IMR-90 (cell line): ENCODE data around the gene CYP39A1. TPM values are rescaled to one million over a fixed set of nuclear protein-coding genes. Genes with fewer than 3 reads are reported as not detected.
A peak's percentile ranks its signal among the peaks of the same experiment; 100 is the strongest.

Experiments
- ATAC-seq: fragments of 200-7000 bp; cut with Tn5 transposase; 2 replicates; pipeline ENCODE4 v1.9.1; 2020; ENCODE audit warnings: low read depth, mild to moderate bottlenecking, moderate library complexity
- BruUV-seq: library from RNA; stranded (reverse); fragments of 400-500 nt; replicated peaks from 2 replicates; lab custom pipeline; 2021; lab: Mats Ljungman, UMichigan
- CTCF ChIA-PET: fragments of 300-600 bp; formaldehyde crosslinking; extraction: SDS; loops from one replicate; lab custom pipeline; 2021; ENCODE audit warnings: antibody characterized with exemption; lab: Yijun Ruan, JAX
- POLR2A ChIA-PET: fragments of 300-600 bp; sonication (Branson Sonifier 250); formaldehyde crosslinking; loops from one replicate; lab custom pipeline; 2022; ENCODE audit warnings: antibody characterized with exemption; ENCODE audit not compliant: unreplicated experiment; lab: Charles Lee
- DNase-seq: peaks from one replicate; pipeline ENCODE4 v3.0.0; 2013
- H2AFZ ChIP-seq: replicated peaks from 2 replicates; pipeline ENCODE3; 2013; ENCODE audit warnings: low read length, mild to moderate bottlenecking; ENCODE audit not compliant: poor library complexity
- H2AK5ac ChIP-seq: 2 replicates; pipeline ENCODE4 v1.6.1; 2013; ENCODE audit warnings: low read depth, low read length, inconsistent platforms
- H2AK9ac ChIP-seq: replicated peaks from 2 replicates; pipeline ENCODE3; 2013; ENCODE audit warnings: mild to moderate bottlenecking, low read depth, low read length, moderate library complexity; ENCODE audit not compliant: poor library complexity
- H2BK120ac ChIP-seq: 2 replicates; pipeline ENCODE4 v1.6.1; 2013; ENCODE audit warnings: low read depth, low read length, inconsistent platforms
- H2BK15ac ChIP-seq: 3 replicates; pipeline ENCODE4 v1.6.1; 2013; ENCODE audit warnings: low read depth, low read length, inconsistent platforms
- H2BK20ac ChIP-seq: 2 replicates; pipeline ENCODE4 v1.6.1; 2013; ENCODE audit warnings: low read depth, mild to moderate bottlenecking, inconsistent platforms, low read length, moderate library complexity
- H2BK5ac ChIP-seq: 2 replicates; pipeline ENCODE4 v1.6.1; 2013; ENCODE audit warnings: mild to moderate bottlenecking, low read depth, low read length, inconsistent platforms; ENCODE audit not compliant: poor library complexity, severe bottlenecking
- H3K14ac ChIP-seq: replicated peaks from 2 replicates; pipeline ENCODE4 v1.6.1; 2013; ENCODE audit warnings: low read depth, low read length, inconsistent platforms
- H3K18ac ChIP-seq: 2 replicates; pipeline ENCODE4 v1.6.1; 2013; ENCODE audit warnings: low read depth, low read length, control low read depth
- H3K23ac ChIP-seq: 2 replicates; pipeline ENCODE4 v1.6.1; 2013; ENCODE audit warnings: low read depth, low read length, inconsistent platforms
- H3K27ac ChIP-seq: 2 replicates; pipeline ENCODE4 v1.5.1; 2013; ENCODE audit warnings: mild to moderate bottlenecking, control low read depth, low read length; ENCODE audit not compliant: insufficient read depth
- H3K27me3 ChIP-seq: 2 replicates; pipeline ENCODE4 v1.6.1; 2013; ENCODE audit warnings: low read length; ENCODE audit not compliant: control insufficient read depth, insufficient read depth
- H3K36me3 ChIP-seq: 2 replicates; pipeline ENCODE4 v1.6.1; 2013; ENCODE audit warnings: low read length, mixed read lengths; ENCODE audit not compliant: control insufficient read depth, insufficient read depth
- H3K4ac ChIP-seq: 2 replicates; pipeline ENCODE4 v1.6.1; 2013; ENCODE audit warnings: low read depth, low read length, inconsistent platforms
- H3K4me1 ChIP-seq: 2 replicates; pipeline ENCODE4 v1.6.1; 2013; ENCODE audit warnings: low read length, mixed read lengths; ENCODE audit not compliant: control insufficient read depth, insufficient read depth
- H3K4me2 ChIP-seq: 2 replicates; pipeline ENCODE4 v1.6.1; 2013; ENCODE audit warnings: low read depth, mild to moderate bottlenecking, control low read depth, low read length, moderate library complexity
- H3K4me3 ChIP-seq: 2 replicates; pipeline ENCODE4 v1.5.1; 2013; ENCODE audit warnings: low read depth, mild to moderate bottlenecking, control low read depth, low read length, moderate library complexity; ENCODE audit not compliant: insufficient read depth
- H3K56ac ChIP-seq: 2 replicates; pipeline ENCODE4 v1.6.1; 2013; ENCODE audit warnings: low read length, inconsistent platforms; ENCODE audit not compliant: insufficient read depth; ENCODE audit errors: extremely low read depth
- H3K79me1 ChIP-seq, 2 experiments: 2 replicates each; pipeline ENCODE4 v1.6.1; 2013; ENCODE audit warnings: low read length in 2 of 2, inconsistent platforms in 1 of 2, low read depth in 1 of 2
- H3K9ac ChIP-seq: 2 replicates; pipeline ENCODE4 v1.6.1; 2013; ENCODE audit warnings: low read depth, low read length, control low read depth
- H3K9me1 ChIP-seq: 2 replicates; pipeline ENCODE4 v1.6.1; 2013; ENCODE audit warnings: low read length, inconsistent platforms; ENCODE audit not compliant: insufficient read depth
- H3K9me3 ChIP-seq: 2 replicates; pipeline ENCODE4 v1.6.1; 2013; ENCODE audit warnings: low read length; ENCODE audit not compliant: control insufficient read depth, insufficient read depth
- H4K20me1 ChIP-seq: 2 replicates; pipeline ENCODE4 v1.6.1; 2013; ENCODE audit warnings: low read length, inconsistent platforms; ENCODE audit not compliant: insufficient read depth
- H4K5ac ChIP-seq: 2 replicates; pipeline ENCODE4 v1.6.1; 2013; ENCODE audit warnings: mild to moderate bottlenecking, low read depth, low read length, control low read depth
- H4K8ac ChIP-seq, 2 experiments: 2 replicates each; pipeline ENCODE4 v1.6.1; 2013; ENCODE audit warnings: low read depth in 2 of 2, low read length in 2 of 2, control low read depth in 1 of 2, inconsistent platforms in 1 of 2
- H4K91ac ChIP-seq: 2 replicates; pipeline ENCODE4 v1.6.1; 2013; ENCODE audit warnings: low read depth, low read length, inconsistent platforms; ENCODE audit not compliant: insufficient read depth
- BHLHE40 ChIP-seq: fragments of 150-350 bp; IDR thresholded peaks from 2 replicates; pipeline ENCODE4 v1.6.1; 2016; ENCODE audit warnings: mild to moderate bottlenecking, low read depth, low read length
- CEBPB ChIP-seq: IDR thresholded peaks from 2 replicates; pipeline ENCODE4 v1.6.1; 2012; ENCODE audit warnings: low read depth, low read length, improper control_type of control experiment
- CHD1 ChIP-seq: IDR thresholded peaks from 2 replicates; pipeline ENCODE4 v1.6.1; 2012; ENCODE audit warnings: low read depth, low read length, improper control_type of control experiment
- FOS ChIP-seq: fragments of 150-350 bp; IDR thresholded peaks from 2 replicates; pipeline ENCODE4 v1.6.1; 2016; ENCODE audit warnings: low read depth, low read length
- MAFK ChIP-seq: IDR thresholded peaks from 2 replicates; pipeline ENCODE4 v1.6.1; 2012; ENCODE audit warnings: low read depth, low read length, improper control_type of control experiment
- MAZ ChIP-seq: IDR thresholded peaks from 2 replicates; pipeline ENCODE4 v1.6.1; 2012; ENCODE audit warnings: low read depth, mild to moderate bottlenecking, low read length, improper control_type of control experiment, moderate library complexity, borderline replicate concordance
- MXI1 ChIP-seq: IDR thresholded peaks from 2 replicates; pipeline ENCODE4 v1.6.1; 2012; ENCODE audit warnings: low read depth, mild to moderate bottlenecking, low read length, moderate library complexity, borderline replicate concordance
- NFE2L2 ChIP-seq: fragments of 150-350 bp; IDR thresholded peaks from 2 replicates; pipeline ENCODE4 v1.6.1; 2016; ENCODE audit warnings: low read depth, mild to moderate bottlenecking, low read length
- POLR2A ChIP-seq: IDR thresholded peaks from 2 replicates; pipeline ENCODE4 v1.6.1; 2012; ENCODE audit warnings: mild to moderate bottlenecking, low read depth, low read length
- RAD21 ChIP-seq: IDR thresholded peaks from 2 replicates; pipeline ENCODE4 v1.6.1; 2012; ENCODE audit warnings: low read length, improper control_type of control experiment
- RCOR1 ChIP-seq: IDR thresholded peaks from 2 replicates; pipeline ENCODE4 v1.6.1; 2012; ENCODE audit warnings: mild to moderate bottlenecking, low read length, improper control_type of control experiment; ENCODE audit not compliant: insufficient replicate concordance
- RFX5 ChIP-seq: IDR thresholded peaks from 2 replicates; pipeline ENCODE4 v1.8.0; 2012; ENCODE audit warnings: low read depth, mild to moderate bottlenecking, low read length, moderate library complexity
- SMC3 ChIP-seq: fragments of 150-350 bp; IDR thresholded peaks from 2 replicates; pipeline ENCODE4 v1.6.1; 2016; ENCODE audit warnings: low read depth, mild to moderate bottlenecking, antibody characterized with exemption, low read length, moderate library complexity
- WGBS, 2 experiments: methylation state at CpG; one replicate each; pipeline versions ENCODE4 v1.1.5 to v1.1.7; 2013; ENCODE audit warnings: missing lambda C conversion rate in 2 of 2; ENCODE audit not compliant: insufficient read length in 1 of 2; ENCODE audit errors: extremely low coverage in 2 of 2; 5-methylcytosine and 5-hydroxymethylcytosine counted together
- dilution Hi-C: fragments of 300-500 bp; cut with HindIII; formaldehyde crosslinking; loops from one replicate; pipeline ENCODE4 v1.14.3; 2018; ENCODE audit warnings: low sequenced_read_pairs; ENCODE audit not compliant: unreplicated experiment
- in situ Hi-C: fragments of 300-500 bp; cut with MboI; formaldehyde crosslinking; loops from 3 replicates; pipeline ENCODE4 v1.14.3; 2019; ENCODE audit warnings: low sequenced_read_pairs, inconsistent platforms, mixed read lengths
- intact Hi-C: fragments of 100-400 bp; cut with micrococcal nuclease; formaldehyde crosslinking; loops from 2 replicates; pipeline ENCODE4 v1.10.0; 2022
- polyA plus RNA-seq, 3 experiments: library from polyadenylated mRNA; depleted of rRNA; stranded (reverse); fragments of >200 nt; gene quantifications; 2 replicates each; pipeline ENCODE4 v1.2.3, GENCODE V29; 2012; ENCODE audit warnings: low replicate concordance in 1 of 3
- total RNA-seq: library from RNA; depleted of rRNA; stranded (reverse); fragments of >200 nt; gene quantifications from 2 replicates; pipeline ENCODE4 v1.2.3, GENCODE V29; 2012
- TF ChIP-seq, protein P1 (sequence below): fragments of 150-350 bp; IDR thresholded peaks from 2 replicates; pipeline ENCODE4 v1.6.1; 2017; ENCODE audit warnings: mild to moderate bottlenecking, antibody characterized with exemption, low read length, low read depth
- TF ChIP-seq, protein P2 (sequence below): conservative IDR thresholded peaks from 2 replicates; pipeline ENCODE4 v1.5.1; 2012; ENCODE audit warnings: mild to moderate bottlenecking, low read depth, low read length, improper control_type of control experiment
- TF ChIP-seq, protein P3 (sequence below): fragments of 150-350 bp; IDR thresholded peaks from 2 replicates; pipeline ENCODE4 v1.6.1; 2016; ENCODE audit warnings: low read depth, mild to moderate bottlenecking, low read length, moderate library complexity, borderline replicate concordance

Gene CYP39A1
- total and polyA plus RNA-seq, 2 of the 4 experiments (the other 2 are of a cell fraction), result 0.03 TPM; not detected in 1

DNA sequence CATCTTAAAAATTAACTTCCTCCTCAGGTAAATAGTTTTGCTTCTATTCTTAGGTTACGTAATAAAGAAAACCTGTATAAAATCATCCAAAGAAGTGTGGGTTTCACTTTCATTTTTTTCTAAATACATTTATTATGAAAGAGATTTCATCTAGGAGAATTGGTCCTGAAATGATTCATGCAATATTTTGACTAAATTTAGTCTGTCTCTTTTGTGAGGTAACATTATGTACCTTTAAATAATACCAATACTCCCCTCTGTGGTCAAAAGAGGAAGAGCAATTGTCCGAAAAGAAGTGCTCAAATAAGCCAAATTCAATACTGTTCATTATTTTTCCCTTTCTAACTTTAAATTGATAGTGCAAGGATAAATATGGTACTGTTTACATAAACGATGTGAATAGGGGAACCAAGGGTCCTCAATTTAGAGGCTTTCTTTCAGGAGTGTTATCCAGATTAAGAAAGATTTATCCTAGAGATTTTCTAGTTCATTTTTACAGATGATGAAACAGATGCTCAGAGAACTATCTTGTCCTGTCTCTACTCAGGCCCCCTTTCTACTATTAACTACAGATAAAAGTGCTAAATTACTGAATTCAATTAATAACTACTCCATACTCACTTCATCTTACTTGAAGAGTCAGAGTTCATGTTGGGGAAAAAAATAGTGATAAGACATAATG lies 26.2 kb downstream of the CYP39A1 start:
- Histone ChIP-seq H3K27me3 (no peaks in the 10 kb centered on the region), H3K9me1 (no peaks in the 10 kb centered on the region), H3K4me2 (no peak overlapping the region), H3K4me3 (no peak overlapping the region), H3K27ac (no peak overlapping the region), H2BK5ac (no peak overlapping the region), H3K36me3 (no peaks in the 10 kb centered on the region), H2BK20ac (no peak overlapping the region), H2AK9ac (no peak overlapping the region), H3K23ac (no peak overlapping the region), H4K20me1 (no peaks in the 10 kb centered on the region), H4K91ac (no peak overlapping the region), H2AK5ac (no peak overlapping the region), H2BK120ac (no peak overlapping the region), H3K4ac (no peak overlapping the region), H3K9me3 (no peaks in the 10 kb centered on the region), H3K9ac (no peak overlapping the region), H4K5ac (no peak overlapping the region), H3K56ac (no peak overlapping the region), H2BK15ac (no peak overlapping the region), H3K14ac (no peak overlapping the region), H2AFZ (no peak overlapping the region), H3K18ac (no peak overlapping the region), H3K4me1 (no peaks in the 10 kb centered on the region), H3K79me1 (no peaks in the 10 kb centered on the region), H4K8ac (no peak overlapping the region)
- in situ Hi-C loops, result no loop called here
- peak; percentile 57; the same call in 1 of the 2 replicates for ATAC-seq
- no TSS peak for BruUV-seq
- dilution Hi-C loops, result no loop called here
- DNase-seq, result peak; percentile 21
- TF ChIP-seq RCOR1 (no peak), MAFK (no peak), CHD1 (no peak), BHLHE40 (no peak), FOS (no peak), POLR2A (no peak), SMC3 (peak; percentile 59), RAD21 (peak; percentile 56), RFX5 (no peak), NFE2L2 (no peak), MAZ (no peak), MXI1 (no peak), CEBPB (no peak)
- TF ChIP-seq, protein P1, sequence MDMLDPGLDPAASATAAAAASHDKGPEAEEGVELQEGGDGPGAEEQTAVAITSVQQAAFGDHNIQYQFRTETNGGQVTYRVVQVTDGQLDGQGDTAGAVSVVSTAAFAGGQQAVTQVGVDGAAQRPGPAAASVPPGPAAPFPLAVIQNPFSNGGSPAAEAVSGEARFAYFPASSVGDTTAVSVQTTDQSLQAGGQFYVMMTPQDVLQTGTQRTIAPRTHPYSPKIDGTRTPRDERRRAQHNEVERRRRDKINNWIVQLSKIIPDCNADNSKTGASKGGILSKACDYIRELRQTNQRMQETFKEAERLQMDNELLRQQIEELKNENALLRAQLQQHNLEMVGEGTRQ, result no peak
- TF ChIP-seq, protein P2, sequence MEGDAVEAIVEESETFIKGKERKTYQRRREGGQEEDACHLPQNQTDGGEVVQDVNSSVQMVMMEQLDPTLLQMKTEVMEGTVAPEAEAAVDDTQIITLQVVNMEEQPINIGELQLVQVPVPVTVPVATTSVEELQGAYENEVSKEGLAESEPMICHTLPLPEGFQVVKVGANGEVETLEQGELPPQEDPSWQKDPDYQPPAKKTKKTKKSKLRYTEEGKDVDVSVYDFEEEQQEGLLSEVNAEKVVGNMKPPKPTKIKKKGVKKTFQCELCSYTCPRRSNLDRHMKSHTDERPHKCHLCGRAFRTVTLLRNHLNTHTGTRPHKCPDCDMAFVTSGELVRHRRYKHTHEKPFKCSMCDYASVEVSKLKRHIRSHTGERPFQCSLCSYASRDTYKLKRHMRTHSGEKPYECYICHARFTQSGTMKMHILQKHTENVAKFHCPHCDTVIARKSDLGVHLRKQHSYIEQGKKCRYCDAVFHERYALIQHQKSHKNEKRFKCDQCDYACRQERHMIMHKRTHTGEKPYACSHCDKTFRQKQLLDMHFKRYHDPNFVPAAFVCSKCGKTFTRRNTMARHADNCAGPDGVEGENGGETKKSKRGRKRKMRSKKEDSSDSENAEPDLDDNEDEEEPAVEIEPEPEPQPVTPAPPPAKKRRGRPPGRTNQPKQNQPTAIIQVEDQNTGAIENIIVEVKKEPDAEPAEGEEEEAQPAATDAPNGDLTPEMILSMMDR, result peak; percentile 57
- TF ChIP-seq, protein P3, sequence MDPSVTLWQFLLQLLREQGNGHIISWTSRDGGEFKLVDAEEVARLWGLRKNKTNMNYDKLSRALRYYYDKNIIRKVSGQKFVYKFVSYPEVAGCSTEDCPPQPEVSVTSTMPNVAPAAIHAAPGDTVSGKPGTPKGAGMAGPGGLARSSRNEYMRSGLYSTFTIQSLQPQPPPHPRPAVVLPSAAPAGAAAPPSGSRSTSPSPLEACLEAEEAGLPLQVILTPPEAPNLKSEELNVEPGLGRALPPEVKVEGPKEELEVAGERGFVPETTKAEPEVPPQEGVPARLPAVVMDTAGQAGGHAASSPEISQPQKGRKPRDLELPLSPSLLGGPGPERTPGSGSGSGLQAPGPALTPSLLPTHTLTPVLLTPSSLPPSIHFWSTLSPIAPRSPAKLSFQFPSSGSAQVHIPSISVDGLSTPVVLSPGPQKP, result no peak
- ChIA-PET CTCF (interaction anchor here (0.6 kb wide), 1 partner anchor 206 kb away, joined by 4 read pairs; no protein-coding TSS in a partner anchor), POLR2A (no interaction called here)
- no CpG with 5 or more reads among the region's 3 CpGs for WGBS, 2 experiments
- intact Hi-C loops, result loop anchor here (1.0 to 5.0 kb wide), 2 partner anchors 207 to 404 kb away; no protein-coding TSS in a partner anchor
